22Rv1 (cell line): ENCODE measurements around the gene CST8.

Experiments used
- CTCF ChIP-seq: fragments of 450-650 bp; IDR thresholded peaks from 2 replicates; pipeline ENCODE4 v1.5.1; 2017; ENCODE audit warnings: mild to moderate bottlenecking
- ZFX ChIP-seq: fragments of 450-650 bp; IDR thresholded peaks from 2 replicates; pipeline ENCODE4 v1.6.1; 2017; ENCODE audit warnings: antibody characterized with exemption, borderline replicate concordance

- TF ChIP-seq CTCF = no peak
- no peak for TF ChIP-seq ZFX
These were observed 42.8 kb upstream of the CST8 start for GRCh38 chr20:23448167-23448566.
